ENCODE results near the gene FLNB.

DNA sequence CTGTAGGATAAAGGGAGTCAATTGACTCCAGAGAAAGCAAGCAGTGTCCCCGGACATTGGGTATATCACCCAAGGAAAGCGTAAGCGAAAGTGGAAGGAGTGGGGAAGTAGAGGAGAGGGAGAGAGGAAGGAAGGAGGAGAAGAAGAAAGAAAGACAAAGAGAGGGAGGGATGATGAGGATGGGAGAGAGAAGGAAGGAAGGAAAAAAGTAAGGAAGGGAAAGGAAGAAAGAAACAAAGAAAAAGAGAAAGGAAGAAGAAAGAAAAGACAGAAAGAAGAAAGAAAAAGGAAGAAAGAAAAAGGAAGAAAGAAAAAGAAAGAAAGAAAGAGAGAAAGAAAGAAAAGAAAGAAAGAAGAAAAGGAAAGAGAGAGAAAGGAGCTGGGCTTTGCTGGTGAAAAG lies 201.7 kb downstream of the FLNB start:
- no peak for TF ChIP-seq EZH2 (IDR thresholded peaks at IDR 0.05; ENCODE audit: insufficient read depth, poor library complexity, severe bottlenecking)
- no peak for TF ChIP-seq EZH2phosphoT487 (IDR thresholded peaks at IDR 0.05; ENCODE audit: insufficient read depth, low read depth)

Measured in GM23248 (cell line).